Right atrium auricular region (tissue), 2 donors: ENCODE measurements around the gene PIK3C2G. TPM values are rescaled to one million over a fixed set of nuclear protein-coding genes. Genes with fewer than 3 reads are reported as not detected.

ENCODE experiments used
- DNase-seq: peaks from one replicate; pipeline ENCODE4 v3.0.0-alpha.2; 2019; ENCODE audit warnings: low spot score
- H3K27ac ChIP-seq, 2 donors: fragments of 200-600 bp; sonication (generic); 1 replicate in 1 of 2; 2 replicates in 1 of 2; pipeline ENCODE4 v1.5.1; 2016 to 2019
- H3K27me3 ChIP-seq, 2 donors: fragments of 200-600 bp; sonication (generic); one replicate each; pipeline versions ENCODE4 v1.5.1 to v1.6.0; 2017 to 2019
- H3K36me3 ChIP-seq: fragments of 200-600 bp; sonication (generic); one replicate; pipeline ENCODE4 v1.5.1; 2016
- H3K4me1 ChIP-seq, 2 donors: fragments of 200-600 bp; sonication (generic); one replicate each; pipeline versions ENCODE4 v1.5.1 to v1.6.0; 2017 to 2019
- H3K4me3 ChIP-seq, 2 donors: fragments of 200-600 bp; sonication (generic); 1 replicate in 1 of 2; 2 replicates in 1 of 2; pipeline ENCODE4 v1.5.1; 2017 to 2019; ENCODE audit warnings: mild to moderate bottlenecking in 1 of 2, moderate library complexity in 1 of 2
- H3K9me3 ChIP-seq, 2 donors: fragments of 200-600 bp; sonication (generic); one replicate each; pipeline ENCODE4 v1.5.1; 2019
- total RNA-seq, 2 donors: library from RNA; depleted of rRNA; stranded (reverse); fragments of >200 nt; gene quantifications; one replicate each; pipeline ENCODE4 v1.1.0, GENCODE V29; 2016
- TF ChIP-seq, protein P1 (sequence below), 2 donors: fragments of 200-600 bp; sonication (generic); IDR thresholded peaks; one replicate each; pipeline ENCODE4 v1.5.1; 2019; ENCODE audit warnings: antibody characterized with exemption in 2 of 2

The PIK3C2G gene
- total RNA-seq, 2 donors from 2014 or later = not detected

DNA sequence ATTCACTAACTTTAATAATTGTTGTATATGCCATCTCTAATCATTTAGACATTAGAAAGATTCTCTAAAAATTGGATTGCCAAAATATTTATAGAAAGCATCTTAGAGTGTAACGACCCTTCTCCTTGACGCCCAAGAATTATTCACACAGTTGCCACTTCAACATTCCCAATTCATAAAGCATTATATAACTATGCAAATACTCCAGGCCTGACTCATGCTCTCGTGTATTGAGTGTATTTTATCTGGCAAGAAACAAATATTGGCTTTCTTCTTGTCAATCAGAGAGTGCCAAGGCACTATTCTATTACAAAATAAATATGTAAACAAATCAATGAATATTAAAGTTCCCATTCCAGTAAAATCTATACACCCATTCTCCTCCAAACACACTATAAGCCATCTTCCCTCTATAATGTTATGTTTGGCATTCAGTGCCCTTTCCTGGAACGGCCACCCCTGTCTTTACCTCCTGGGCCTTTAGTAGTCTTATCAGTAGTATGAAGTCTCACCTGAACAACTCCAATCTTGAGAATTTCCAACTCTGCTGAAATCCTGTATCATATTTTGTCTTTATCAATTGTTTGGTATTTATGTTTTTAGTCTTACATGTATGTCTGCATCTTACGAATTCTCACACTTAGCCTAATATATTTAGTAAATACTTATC, 182.6 kb downstream of the PIK3C2G start:
- H3K4me3 ChIP-seq = no peak overlapping the region
- H3K9me3 ChIP-seq = no peaks in the 10 kb centered on the region
- no peaks in the 10 kb centered on the region for H3K36me3 ChIP-seq
- TF ChIP-seq, protein P1, sequence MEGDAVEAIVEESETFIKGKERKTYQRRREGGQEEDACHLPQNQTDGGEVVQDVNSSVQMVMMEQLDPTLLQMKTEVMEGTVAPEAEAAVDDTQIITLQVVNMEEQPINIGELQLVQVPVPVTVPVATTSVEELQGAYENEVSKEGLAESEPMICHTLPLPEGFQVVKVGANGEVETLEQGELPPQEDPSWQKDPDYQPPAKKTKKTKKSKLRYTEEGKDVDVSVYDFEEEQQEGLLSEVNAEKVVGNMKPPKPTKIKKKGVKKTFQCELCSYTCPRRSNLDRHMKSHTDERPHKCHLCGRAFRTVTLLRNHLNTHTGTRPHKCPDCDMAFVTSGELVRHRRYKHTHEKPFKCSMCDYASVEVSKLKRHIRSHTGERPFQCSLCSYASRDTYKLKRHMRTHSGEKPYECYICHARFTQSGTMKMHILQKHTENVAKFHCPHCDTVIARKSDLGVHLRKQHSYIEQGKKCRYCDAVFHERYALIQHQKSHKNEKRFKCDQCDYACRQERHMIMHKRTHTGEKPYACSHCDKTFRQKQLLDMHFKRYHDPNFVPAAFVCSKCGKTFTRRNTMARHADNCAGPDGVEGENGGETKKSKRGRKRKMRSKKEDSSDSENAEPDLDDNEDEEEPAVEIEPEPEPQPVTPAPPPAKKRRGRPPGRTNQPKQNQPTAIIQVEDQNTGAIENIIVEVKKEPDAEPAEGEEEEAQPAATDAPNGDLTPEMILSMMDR (IDR thresholded peaks at IDR 0.05) = no peak
- H3K4me1 ChIP-seq = no peaks in the 10 kb centered on the region
- H3K27ac ChIP-seq = no peak overlapping the region
- DNase-seq = no peak
- H3K27me3 ChIP-seq = no peaks in the 10 kb centered on the region

GRCh38 chr12:18446061-18446644, 184.8 kb downstream of the PIK3C2G start:
- Histone ChIP-seq H3K4me1 (no peaks in the 10 kb centered on the region), H3K4me3 (no peak overlapping the region), H3K27ac (no peak overlapping the region), H3K36me3 (no peaks in the 10 kb centered on the region), H3K27me3 (no peaks in the 10 kb centered on the region), H3K9me3 (no peaks in the 10 kb centered on the region)
- no peak for DNase-seq
- TF ChIP-seq, protein P1 (IDR thresholded peaks at IDR 0.05) = no peak

DNA sequence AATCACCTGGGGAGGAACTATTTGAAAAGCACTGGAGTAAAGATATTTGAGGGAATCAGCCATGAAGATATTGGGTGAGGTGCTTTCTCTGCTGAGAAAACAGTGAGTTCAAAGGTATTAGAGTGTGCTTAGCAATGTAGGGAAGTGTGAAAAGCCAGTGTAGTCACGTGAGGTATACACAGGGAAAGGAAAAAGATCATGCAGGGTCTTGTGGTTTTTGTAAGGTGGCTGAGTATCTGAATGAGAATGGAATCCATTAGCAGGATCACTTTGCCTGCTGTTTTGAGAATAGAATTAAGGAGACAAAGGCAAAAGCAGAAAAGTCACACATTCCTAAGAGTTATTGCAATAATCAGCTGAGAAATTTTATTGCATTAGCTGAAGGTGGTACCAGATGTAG, 193.0 kb downstream of the PIK3C2G start:
- TF ChIP-seq, protein P1 (IDR thresholded peaks at IDR 0.05) = no peak
- H3K27ac ChIP-seq = no peak overlapping the region
- H3K4me1 ChIP-seq = no peaks in the 10 kb centered on the region
- H3K4me3 ChIP-seq = no peak overlapping the region
- no peaks in the 10 kb centered on the region for H3K36me3 ChIP-seq
- H3K9me3 ChIP-seq = no peaks in the 10 kb centered on the region
- H3K27me3 ChIP-seq = no peaks in the 10 kb centered on the region
- no peak for DNase-seq

DNA sequence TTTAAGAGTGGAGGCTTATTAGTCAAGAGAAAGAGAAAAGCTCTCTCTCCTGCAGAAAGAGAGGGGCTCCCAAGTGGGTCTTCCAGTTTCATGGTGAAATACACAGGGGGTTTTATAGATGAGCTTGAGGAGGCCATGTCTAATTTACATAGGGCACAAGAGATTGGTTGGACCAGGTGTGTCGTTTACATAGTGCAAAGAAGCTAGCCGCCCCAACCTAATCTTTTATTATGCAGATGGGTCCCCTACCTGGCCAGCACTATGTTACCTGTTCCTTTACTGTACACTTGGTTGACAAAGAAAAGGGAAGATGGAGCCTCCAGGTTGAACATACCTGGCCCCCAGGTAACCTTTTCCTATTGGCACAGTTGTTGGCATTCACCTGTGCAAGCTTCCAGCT, 195.0 kb downstream of the PIK3C2G start:
- Histone ChIP-seq H3K27me3 (no peaks in the 10 kb centered on the region), H3K9me3 (no peaks in the 10 kb centered on the region)

GRCh38 chr12:18457362-18457761, 196.0 kb downstream of the PIK3C2G start:
- TF ChIP-seq, protein P1 (IDR thresholded peaks at IDR 0.05) = no peak
- no peaks in the 10 kb centered on the region for H3K36me3 ChIP-seq
- no peak overlapping the region for H3K4me3 ChIP-seq
- H3K4me1 ChIP-seq = no peaks in the 10 kb centered on the region
- no peak for DNase-seq
- no peaks in the 10 kb centered on the region for H3K9me3 ChIP-seq
- H3K27me3 ChIP-seq = no peaks in the 10 kb centered on the region
- H3K27ac ChIP-seq = no peak overlapping the region

More for the DNA sequence above, 195.0 kb downstream of the PIK3C2G start:
- no peaks in the 10 kb centered on the region for H3K36me3 ChIP-seq
- no peak overlapping the region for H3K27ac ChIP-seq
- TF ChIP-seq, protein P1 (IDR thresholded peaks at IDR 0.05) = no peak
- H3K4me1 ChIP-seq = no peaks in the 10 kb centered on the region
- no peak for DNase-seq
- no peak overlapping the region for H3K4me3 ChIP-seq
